GM19238 (cell line): ENCODE measurements around the gene PRKCH.
"Not testable (repeated sequence)": the region's sequence is repeated elsewhere in the genome, so short reads cannot be mapped to it uniquely, and the experiment has no call there.

Experiments
- DNase-seq: peaks from one replicate; pipeline ENCODE4 v3.0.0; 2011; ENCODE audit warnings: low spot score; ENCODE audit not compliant: insufficient read length

PRKCH gene

DNA sequence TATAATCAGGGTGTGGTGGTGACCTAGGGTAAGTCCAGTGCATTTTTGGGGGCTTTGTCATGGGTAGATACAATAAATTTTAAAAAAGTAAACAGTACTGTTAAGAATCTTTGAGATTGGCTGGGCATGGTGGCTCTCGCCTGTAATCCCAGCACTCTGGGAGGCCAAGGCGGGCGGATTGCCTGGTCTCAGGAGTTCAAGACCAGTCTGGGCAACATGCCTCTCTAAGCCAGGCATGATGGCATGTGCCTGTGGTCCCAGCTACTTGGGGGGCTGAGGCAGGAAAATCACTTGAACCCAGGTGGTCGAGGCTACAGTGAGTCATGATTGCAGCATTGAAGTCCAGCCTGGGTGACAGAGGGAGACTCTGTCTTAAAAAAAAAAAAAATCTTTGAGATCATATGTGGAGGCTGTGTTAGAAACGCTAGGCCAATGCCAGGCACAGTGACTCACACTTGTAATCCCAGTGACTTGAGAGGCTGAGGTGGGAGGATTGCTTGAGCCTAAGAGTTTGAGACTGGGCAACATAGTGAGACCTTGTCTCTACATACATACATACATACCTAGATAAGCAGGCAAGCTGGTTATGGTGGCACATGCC is 67.7 kb downstream of the PRKCH start:
- DNase-seq, result no peak

DNA sequence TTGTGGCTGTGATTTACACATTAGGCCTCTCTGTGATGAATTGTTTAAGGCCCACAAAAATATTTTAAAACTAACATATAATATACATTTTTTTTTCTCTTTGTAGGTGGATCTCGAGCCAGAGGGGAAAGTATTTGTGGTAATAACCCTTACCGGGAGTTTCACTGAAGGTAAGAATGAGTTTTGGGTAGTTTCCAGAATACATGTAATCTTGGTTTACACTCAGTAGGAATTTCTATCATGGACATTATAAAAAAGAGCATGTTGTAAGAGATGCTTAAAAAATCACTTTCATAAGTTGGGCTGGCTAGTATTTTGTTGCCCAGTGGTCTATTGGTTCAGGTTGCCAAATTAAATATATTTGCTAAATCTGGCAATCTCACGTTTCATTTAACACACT is 69.7 kb downstream of the PRKCH start:
- no peak for DNase-seq

DNA sequence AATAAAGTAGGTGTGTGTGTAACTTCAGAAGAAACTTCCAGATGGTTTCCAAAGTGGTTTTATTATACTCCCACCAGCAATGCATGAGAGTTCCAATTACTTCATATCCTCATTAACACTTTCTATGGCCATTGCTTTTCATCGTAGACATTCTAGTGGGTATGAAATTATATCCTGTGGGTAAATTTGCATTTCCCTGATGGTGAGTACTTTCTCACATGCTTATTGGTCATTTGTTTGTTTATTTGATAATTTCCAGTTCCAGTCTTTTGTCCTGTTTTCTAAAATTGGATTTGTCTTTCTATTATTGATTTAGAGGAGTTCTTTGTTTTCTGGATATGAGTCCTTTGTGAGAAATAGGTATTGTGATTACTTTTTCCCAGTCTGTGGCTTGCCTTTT is 70.9 kb downstream of the PRKCH start:
- no peak for DNase-seq

DNA sequence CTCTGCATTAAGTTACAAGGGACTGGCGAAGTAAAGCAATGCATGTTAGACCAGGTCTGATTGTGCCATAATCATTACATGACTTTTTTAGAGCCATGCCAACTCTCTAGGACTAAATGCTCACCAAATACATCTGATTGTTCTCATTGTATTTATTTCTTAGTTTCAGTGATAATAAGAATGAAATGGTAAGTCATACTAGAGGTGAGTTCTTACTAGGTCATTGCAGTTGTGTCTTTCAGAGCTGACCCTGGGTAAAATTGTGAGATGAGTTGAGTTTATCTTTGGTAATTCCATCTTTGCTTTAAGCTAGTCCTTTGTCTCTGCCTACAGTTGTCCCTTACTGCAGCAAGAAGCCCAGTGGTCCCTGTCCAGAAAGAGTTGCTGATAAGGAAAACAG is 73.2 kb downstream of the PRKCH start:
- no peak for DNase-seq

DNA sequence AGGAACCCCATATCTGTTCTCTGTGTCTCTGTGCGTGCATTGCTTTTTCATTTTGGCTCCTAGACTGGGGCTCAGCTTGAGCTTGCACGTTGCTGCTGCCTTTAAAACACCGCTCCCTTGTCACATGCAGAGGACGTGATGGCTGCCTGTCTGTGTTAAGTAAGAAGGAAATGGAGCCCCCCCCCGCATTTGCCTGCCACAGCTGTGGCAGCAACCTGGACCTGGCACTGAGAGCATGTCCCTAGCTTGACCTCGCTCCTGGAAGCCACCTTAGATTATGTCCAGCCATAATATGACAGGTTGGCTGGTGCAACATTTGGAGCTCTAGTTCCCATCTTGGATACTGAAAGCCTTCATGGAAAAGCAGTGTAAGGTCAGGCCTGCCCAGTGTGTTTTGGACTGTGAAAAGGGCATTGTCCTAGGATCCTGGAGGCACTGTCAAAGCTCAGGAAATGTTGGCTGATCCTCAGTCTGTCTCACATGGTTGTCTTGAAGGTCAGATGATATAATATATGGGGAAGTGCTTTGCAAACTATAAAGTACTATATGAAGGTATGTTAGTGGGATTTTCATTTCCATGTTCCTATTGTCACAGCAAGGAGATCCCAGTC is 73.8 kb downstream of the PRKCH start:
- DNase-seq, result no peak

DNA sequence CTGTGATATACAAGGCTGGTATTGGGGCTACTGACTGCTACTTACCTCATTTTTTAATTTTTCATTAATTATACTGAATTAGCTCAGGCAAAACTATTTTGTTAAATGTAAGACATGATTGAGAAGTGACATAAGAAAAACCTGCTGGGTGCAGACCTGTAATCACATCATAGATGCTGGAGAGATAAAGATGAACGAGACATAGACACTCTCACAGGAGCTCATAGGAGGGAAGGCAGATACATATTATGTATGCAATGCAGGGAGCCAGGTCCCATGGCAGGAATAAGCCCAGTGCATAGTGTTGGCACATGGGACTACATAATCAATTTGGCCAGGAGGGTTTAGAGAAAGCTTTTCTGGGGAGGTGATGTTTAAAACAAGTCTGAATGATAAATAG is 74.9 kb downstream of the PRKCH start:
- no peak for DNase-seq

DNA sequence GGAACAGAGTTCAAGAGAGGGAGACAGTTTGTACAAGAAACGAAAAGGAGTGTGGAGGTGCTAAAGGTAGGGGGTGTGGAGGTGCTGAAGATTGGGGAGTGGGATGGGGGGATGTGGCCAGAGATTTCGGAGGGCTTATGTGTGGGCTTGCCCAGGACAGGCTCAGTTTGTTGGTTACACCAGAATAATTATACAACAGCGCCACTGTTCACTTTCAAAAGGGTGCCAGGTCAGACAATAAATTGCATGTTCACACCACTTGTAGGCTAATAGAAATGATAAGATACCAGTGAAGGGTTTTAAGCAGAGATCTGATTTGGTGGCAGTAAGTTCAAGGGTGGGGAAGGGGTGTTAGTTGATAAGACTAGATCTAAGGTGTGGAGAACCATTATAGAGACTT is 75.3 kb downstream of the PRKCH start:
- no peak for DNase-seq

DNA sequence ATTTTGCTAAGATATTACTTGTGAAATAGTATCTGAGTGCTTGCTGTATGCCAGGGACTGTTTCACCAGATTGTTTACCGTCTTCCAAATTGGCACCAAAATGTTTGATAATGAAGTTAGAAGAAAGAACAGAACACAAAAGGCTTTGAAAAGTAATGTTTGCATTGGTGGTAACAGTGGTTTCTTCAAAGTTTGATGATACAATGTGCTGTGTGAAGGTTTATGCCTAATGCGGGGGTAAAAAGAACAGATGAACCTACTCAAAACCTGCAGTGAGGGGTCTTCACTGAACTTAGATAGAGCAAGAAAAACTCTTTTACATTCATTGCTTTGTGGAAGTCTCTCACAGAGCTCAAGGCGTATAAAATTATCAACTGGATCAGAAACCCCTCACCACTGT is 76.2 kb downstream of the PRKCH start:
- no peak for DNase-seq

DNA sequence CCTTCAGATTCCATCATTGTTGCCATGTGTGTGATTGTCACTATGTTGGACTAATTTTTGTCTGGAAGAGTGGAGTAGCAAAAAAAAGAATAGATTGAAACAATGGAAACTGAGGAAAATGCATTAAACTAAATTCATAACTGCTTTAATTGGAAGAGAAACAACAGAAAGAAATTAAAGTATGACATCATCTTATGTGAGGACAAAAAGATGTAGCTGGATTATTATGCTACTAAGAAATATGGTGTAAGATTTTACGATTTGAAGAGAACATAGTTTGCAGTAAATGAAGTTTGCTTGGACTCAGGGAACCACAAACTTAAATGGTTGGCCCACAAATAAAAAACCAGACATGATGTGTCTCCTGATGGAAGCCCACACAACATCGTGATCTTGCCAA is 76.8 kb downstream of the PRKCH start:
- no peak for DNase-seq

DNA sequence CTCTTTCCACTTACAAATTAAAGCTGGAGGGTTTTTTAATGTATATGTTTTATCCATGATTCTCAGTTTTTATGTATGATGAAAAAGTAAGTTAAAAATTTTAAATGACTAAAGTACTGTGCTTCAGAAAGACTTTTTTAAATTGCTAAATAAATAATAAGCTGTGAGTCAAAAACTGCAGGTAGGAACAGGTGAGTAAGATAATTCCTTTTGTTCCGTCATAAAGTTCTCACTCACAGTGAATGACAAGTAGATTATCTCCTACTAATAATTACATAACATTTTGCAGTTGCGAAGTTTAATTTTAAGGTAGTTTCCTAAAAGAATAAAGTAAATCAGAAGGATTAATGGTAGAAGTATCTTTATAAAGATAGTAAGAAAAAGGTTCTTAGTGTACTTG is 78.0 kb downstream of the PRKCH start:
- DNase-seq, result no peak

DNA sequence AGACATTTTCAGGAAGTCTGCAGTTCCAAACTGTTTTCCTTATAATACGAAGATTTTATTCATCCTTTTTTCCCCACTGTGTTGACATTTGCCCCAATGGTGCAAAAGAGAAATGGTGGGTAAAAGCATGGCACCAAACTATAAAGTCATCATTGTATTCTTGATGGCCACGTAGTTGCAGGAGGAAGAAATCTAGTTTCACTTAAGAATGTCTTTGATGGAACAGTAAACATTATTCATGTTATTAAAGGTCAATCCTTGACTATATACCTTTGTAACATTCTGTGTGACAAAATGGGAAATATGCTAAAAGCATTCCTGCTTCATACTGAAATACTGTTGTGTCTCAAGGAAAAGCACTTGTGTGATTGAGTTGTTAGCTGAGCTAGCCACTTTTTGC is 80.1 kb downstream of the PRKCH start:
- no peak for DNase-seq

DNA sequence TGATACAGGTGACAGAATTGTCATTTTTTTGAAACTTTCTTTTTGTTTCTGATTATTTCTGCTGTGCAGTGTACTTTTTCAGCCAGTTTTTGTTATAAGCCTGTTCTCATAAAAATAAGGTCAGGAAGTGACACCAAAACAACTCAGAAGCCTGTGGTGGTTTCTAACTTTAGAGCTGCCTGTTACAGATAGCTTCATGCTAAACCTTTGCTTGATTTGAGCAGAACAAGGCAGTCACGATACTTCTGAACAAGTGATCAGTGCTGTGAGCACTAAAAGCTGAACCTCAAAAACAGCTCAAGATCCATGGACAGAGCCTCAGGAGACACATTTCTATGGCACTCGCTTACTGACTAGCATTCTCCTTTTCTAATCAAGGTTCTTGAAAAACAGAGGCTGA is 82.0 kb downstream of the PRKCH start:
- DNase-seq, result no peak

DNA sequence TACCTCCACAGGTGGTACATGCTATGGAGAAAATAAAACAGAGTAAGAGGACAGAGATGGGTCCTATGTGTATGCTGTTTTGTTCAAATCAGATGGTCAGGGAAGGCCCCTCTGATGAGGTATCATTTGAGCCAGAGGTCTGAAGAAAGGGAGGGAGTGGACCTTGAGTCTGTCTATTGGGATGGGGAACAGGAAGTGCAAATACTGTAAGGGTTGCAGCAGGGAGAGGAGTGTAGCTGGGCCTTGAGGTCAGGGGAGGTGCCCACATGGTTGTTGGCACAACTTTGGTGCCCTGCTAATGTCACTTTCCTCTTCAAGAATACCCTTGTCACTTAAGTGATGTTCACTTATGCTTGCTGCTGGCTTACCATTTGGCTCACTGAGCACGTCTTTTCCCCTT is 83.3 kb downstream of the PRKCH start:
- no peak for DNase-seq

DNA sequence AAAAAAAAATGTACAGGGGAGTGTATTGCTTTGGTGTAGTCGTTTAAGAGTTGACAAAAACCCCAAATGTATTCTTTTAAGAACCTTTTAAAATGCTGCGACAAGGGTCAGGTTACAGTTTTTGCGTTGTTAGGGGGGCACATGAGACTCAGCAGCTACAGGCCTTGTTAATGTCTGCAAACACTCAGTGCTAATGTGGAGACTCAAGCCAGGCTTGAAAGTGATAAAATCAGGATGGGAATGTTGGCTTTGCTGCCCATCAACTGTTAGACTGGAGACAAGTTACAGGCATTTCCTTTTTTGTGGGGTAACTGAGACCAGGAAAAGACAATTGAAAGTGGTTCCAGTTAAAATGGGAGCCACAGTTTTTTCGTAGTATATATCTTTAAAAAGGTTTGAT is 84.8 kb downstream of the PRKCH start:
- no peak for DNase-seq

DNA sequence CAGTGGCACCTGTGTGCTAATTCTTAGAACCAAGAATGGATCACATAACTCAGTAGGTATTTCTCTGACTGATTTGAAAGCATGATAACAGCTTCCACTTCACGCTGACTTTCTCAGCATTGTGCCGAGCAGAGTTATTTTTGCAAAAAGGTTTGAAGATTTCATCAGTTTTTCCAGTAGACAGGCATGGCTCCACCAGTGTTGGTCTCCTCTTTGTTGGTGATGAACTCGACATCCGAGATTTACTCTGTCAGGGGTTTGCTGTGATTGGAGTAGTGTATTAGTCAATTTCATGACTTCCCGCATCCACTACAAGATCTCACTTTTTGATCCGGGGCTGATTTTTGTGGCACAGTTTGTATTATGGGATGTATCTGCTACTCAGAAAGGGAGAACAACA is 85.3 kb downstream of the PRKCH start:
- DNase-seq, result no peak

DNA sequence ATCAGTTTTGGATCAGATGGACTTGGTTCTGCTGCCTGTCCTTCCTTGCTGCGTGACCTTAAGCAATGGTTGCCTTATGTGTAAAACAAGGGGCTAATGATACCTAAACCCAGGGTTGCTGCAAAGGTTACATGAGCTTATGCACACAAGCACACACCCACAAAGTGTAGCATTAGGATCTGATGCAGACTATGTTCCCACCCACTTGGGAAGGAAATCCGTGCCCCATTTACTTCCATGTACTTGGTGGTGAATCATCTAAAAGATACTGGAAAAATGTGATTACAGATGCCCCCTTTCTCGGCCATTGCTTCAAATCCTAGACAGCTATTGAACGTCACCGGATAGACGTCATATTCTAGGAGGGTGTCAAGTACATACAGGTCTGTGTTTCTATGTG is 87.1 kb downstream of the PRKCH start:
- no peak for DNase-seq

DNA sequence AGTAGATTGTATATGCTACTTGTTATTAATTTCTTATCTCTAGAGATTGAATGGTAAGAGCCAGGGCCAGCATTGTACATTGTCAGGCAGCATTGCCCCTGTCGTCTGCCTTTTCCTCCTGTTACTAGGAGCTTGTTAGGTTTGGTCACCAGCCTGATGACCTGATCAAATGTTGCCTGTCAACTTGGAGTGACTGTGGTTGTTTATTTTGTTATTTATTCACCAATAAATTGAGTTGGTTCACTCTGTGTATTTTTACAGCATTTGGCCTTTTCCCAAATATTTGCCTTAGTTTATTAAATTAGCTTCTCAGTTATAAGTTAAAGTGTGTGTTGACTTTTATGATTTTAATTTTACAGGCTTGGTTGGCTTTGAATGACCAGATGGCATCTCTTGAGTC is 88.4 kb downstream of the PRKCH start:
- no peak for DNase-seq

DNA sequence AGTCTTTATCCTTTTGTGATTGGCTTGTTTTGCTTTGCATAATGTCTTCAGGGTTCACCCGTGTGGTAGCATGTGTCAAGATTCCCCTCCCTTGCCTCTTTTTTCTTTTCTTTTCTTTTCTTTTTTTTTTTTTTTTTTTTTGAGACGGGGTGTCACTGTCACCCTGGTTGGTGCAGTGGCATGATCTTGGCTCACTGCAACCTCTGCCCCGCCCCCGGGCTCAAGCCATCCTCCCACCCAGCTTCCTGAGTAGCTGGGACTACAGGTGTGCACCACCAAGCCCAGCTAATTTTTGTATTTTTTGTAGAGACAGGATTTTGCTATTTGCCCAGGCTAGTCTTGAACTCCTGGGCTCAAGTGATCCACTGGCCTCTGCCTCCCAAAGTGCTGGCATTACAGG is 94.6 kb downstream of the PRKCH start:
- DNase-seq, result not testable (repeated sequence)

DNA sequence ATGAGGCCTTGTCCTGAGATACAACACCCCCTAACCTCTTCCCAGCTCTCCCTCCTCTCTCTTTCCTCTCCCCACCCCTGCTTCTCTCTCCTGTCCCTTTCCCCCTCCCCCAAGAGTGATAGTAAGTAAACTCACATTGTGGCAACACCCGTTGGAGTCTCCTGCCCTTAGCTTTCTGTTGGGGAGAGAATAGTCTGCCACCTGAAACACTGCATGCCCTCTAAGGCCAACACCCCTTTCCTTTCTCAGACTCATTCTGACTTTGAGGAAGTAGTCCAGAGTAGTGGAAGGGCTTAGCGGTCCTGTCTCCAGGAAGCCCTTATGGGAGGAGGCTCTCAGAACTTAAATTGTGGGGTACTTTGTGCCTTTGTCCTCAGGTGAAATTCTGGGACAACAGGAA is 95.2 kb downstream of the PRKCH start:
- no peak for DNase-seq

DNA sequence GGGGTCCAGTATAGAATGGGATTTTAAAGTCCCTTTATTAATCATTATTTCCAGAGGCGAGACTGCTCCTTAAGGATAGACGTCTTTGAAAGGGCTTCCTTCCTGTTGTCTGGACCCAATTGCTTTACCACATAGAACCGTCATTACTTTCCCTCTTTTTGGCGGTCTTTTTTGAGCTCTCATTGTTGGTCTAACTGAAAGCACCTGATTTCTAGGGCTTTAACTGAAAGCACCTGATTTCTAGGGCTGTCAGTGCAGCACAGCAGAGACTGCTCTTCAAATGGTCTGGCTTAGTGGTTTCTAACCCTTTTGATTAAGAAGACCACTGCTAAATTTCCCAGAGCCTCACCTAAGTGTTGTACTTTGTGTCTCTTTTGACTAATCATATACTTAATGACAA is 95.8 kb downstream of the PRKCH start:
- DNase-seq, result no peak

DNA sequence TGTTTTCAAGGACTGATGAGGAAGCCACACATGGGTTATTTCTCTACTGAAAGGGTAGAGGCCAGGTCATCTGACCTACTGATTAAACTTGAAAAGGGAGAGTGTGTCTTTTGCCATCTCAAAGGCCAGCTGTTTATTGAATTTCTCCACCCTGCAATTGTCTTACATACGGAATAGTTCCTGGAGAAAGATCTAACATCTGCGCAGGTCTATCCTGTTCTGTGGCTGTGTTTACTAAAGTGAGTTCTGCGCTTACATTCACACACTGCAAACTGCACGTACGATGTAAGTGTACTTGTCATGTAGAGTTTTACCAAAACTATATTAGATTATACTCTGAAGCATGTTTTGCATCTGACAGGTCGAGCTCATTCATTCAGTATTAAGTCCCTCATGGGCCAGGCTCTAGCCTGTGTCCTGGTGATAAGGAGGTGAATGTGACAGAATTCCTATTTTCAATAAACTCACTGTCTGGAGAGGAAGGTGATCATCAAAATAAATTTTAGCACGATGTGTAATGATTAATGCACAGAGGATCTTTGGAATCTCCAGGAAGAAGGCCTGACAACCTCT is 96.6 kb downstream of the PRKCH start:
- no peak for DNase-seq

DNA sequence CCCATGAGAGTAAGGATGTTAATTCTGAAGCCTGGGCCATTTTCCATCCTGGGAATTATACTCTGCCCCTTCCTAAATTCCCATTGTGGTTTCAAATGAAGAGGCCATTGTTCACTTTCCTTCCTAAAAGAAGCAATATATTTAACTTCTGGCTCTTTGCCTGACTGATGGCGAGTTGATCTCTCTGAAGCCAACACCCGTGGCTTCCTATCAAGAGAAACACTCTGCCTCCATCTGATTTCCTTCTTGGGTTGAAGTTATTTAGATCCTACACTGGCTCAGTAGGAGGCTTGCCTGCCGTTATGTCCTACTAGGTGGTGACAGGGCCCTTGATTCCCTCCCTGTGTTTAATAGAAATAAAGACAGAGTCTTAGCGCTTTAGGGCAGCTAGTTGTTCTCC is 97.4 kb downstream of the PRKCH start:
- DNase-seq, result no peak

DNA sequence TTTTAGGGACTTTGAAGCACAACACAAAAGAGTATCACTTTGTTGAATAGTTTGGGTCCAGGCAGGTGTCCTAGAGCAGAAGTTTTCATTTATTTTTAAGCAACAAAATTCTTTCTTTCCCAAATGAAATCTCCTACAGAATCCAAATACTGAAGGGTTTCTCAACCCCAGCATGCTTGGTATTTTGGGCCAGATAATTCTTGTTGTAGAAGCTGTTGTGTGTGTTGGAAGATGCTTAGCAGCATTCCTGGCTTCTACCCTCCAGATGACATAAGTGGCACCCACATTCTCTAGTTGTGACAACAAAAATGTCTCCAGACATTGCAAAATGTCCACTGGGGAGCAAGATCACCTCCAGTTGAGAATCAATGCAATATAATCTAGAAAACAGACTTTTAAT is 97.8 kb downstream of the PRKCH start:
- DNase-seq, result no peak

DNA sequence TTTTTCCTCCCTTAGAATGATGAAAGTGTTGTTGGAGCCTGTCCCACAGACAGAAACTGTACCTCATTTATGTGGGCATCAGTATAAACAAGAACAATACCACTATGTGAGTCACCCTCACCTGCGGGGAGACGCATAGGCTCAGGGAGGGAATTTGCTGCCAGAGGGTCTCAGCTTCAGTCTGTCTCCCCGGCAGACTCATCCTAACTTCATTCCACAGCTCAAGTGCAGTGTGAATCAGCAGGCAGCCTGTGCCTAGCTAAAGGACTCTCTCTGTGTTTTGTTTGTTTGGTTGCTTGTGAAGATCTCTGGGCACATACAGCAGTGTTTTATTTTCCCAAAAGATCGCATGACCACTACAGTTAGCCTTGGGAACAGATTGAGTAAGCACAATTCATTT is 98.9 kb downstream of the PRKCH start:
- no peak for DNase-seq
